Left renal cortex interstitium (tissue), 4 donors: Measurements from ENCODE around the gene OR2M5. TPM values are rescaled to one million over a fixed set of nuclear protein-coding genes. Genes with fewer than 3 reads are reported as not detected.

Experiments used
- DNase-seq, 4 donors: peaks; one replicate each; pipeline ENCODE4 v3.0.0-alpha.2; 2013; ENCODE audit warnings: low read depth in 4 of 4, low spot score in 2 of 4, missing footprints in 1 of 4
- polyA plus RNA-seq, 4 donors: library from polyadenylated mRNA; unstranded; fragments of 120-200 nt; gene quantifications; one replicate each; pipeline ENCODE4 v1.2.1, GENCODE V29; 2013; ENCODE audit not compliant: insufficient read length in 4 of 4

Gene OR2M5
- not detected for polyA plus RNA-seq

DNA sequence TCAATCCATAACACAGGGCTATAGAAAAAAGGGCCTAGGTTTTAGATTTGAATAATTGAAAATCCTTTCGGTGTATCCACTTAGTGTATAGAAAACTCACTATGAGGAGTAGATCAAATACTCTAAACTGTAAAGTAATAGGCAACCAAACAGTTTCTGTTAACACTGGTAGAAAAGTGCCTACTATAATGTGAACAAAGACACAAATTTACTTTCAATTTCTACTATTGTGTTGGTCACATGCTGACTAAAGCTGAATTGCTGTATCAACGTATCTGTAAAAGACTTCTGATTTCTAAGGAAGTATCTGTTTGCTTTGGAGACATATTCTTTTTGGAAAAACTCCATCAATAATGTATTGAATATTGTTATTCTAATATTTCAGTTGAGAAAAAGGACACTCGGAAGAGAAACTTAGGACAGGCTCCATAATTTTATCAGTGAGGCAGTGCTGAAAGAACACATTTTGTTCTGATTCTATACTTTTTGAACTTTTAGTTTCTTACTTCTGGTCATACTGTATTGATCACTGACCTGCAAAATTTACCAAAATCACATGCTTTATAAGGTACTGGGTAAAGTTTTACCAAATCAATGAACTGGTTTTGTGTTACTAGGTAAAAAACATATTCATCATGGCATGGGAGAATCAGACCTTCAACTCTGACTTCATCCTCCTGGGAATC is at the start of gene OR2M5:
Gene OR2M5, plus strand, starts transcription at position 636 of the 686 bp plus-strand sequence. Its CDS starts 0 bp downstream, at position 636.
- no peak for DNase-seq

- DNase-seq = no peak
Observed at GRCh38 chr1:248098529-248098928, 46.4 kb upstream of the OR2M5 start.

DNA sequence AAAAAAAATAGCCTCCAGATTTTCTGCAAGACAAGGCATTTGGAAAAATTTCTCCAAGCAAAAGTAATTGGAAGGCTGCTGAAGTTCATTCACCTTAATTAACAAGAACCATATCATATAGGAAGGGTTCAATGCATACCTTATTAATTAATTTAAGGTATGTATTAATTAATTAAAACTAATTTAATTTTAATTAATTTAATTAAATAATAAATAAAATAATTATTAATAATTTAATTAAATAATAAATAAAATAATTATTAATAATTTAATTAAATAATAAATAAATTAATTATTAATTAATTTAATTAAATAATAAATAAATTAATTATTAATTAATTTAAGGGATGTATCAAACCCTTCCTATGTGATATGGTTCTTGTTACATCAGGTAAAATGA is 42.1 kb upstream of the OR2M5 start:
- no peak for DNase-seq

- DNase-seq = no peak
Observed at GRCh38 chr1:248111157-248111556, 33.8 kb upstream of the OR2M5 start.

- DNase-seq = no peak
Observed at GRCh38 chr1:248114890-248115289, 30.1 kb upstream of the OR2M5 start.

GRCh38 chr1:248127653-248128052 is 17.3 kb upstream of the OR2M5 start:
- DNase-seq = no peak

DNA sequence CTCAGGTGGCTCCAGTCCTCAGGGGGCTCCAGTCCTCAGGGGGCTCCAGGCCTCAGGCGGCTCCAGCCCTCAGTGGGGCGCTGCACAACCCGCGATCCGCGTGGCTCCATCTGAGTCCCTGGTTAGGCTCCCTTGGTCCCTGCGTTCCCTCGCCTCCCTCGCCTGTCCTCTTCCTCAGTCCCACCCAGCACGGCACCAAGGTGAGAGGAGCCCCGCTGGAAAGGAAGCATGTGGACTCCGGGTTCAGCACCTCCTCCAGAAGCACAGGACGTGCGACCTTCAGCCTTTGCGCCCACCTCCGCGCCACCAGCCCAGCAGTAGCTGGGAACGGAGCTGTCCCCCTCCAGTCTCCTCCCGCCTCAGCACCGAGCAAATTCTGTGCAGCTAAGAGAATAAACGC is 8.1 kb upstream of the OR2M5 start:
- no peak for DNase-seq

DNA sequence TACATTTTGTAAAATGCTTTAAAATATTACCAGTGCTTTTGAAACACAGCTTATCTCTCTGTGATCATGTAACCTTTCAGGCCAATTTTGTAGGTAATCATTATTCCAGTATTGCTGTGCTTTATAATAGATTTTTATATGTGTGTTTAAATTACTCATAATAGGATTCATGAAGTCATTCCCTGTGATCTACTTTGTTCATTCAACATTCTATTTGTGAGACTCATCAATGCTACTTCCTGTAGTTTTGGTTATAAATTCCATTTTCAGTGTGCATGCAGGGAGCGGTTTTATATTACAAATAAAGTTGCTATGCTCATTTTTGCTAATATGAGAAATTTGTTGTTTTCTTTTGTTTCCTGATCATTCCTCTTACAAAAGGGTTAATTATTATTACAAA is 4.1 kb upstream of the OR2M5 start:
- no peak for DNase-seq

- no peak for DNase-seq
Observed at GRCh38 chr1:248143311-248143710, 1.6 kb upstream of the OR2M5 start.

- DNase-seq = no peak
Observed at GRCh38 chr1:248152056-248152827, 7.3 kb downstream of the OR2M5 start.

DNA sequence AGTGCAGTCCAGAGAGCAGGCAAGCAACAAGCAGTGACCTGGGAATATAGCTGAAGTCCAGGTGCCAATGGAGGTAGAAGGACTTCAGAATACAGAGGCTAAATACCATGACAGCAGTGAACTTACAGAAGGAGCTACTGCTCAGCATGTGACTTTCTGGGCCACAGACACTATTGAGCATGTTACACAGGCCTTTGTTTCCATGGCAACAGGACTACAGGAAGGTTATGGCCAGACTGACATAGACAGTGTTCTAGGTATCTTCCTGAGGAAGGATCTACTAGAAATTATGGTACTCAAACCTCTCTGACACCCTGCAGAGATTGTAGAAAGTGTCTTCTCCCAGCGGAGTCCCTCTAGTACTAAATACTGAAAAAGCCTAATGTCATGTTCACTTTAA is 11.0 kb downstream of the OR2M5 start:
- DNase-seq = no peak

DNA sequence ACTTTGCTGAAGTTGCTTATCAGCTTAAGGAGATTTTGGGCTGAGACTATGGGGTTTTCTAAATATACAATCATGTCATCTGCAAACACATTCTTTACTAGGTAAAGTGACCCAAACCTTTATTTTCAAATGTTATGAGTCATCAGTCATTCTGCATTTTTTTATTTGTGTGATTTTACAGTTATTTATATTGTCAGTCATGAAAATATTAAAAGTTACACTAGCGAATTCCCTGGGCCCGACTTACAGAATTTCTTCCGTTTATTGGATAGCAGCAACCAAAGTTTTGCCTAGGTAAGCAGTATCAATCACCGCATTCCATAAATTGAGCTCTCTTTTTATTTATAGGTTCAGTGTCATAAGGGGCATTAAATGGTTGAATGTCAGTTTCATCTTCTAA is 13.8 kb downstream of the OR2M5 start:
- no peak for DNase-seq

GRCh38 chr1:248164031-248164430 is 19.1 kb downstream of the OR2M5 start:
- DNase-seq = no peak

DNA sequence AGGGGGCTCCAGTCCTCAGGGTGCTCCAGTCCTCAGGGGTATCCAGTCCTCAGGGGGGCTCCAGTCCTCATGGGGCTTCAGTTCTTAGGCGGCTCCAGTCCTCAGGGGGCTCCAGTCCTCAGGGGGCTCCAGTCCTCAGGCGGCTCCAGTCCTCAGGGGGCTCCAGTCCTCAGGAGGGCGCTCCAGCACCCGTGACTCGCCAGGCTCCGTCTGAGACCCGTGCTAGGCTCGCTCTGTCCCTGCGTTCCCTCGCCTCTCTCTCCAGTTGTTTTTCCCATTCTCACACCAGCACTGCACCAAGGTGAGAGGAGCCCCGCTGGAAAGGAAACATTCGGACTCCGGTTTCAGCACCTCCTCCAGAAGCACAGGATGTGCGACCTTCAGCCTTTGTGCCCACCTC is 20.2 kb downstream of the OR2M5 start:
- no peak for DNase-seq

DNA sequence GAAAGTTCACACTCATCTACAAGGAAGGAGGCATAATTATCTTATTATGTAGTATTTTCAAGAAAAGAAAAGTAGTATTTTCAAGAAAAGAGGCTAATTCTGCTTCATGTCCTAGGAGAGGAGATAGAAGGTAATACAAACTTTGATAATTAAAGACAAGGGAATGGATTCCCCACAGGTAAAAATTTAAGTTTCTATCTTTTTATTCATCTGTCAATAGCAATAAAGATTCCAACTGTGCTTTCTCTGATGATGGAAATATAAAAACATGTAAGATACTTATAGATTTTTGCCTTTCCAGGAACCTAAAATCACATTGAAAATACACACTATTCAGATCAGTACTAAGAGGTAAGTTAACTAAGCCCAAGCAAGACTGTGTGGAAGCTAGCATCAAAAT is 29.6 kb downstream of the OR2M5 start, which contains the start of gene OR2M2:
Gene OR2M2, plus strand, starts transcription at position 301 of the 400 bp plus-strand sequence. CDS start 5,165 bp downstream, outside the sequence.
- DNase-seq = no peak

GRCh38 chr1:248183996-248184395 is 39.0 kb downstream of the OR2M5 start:
- DNase-seq = no peak

GRCh38 chr1:248187363-248187762 is 42.4 kb downstream of the OR2M5 start:
- DNase-seq = no peak

GRCh38 chr1:248189026-248189425 is 44.1 kb downstream of the OR2M5 start:
- peak in 2 of 4 donors; percentile 11 to 13 for DNase-seq

DNA sequence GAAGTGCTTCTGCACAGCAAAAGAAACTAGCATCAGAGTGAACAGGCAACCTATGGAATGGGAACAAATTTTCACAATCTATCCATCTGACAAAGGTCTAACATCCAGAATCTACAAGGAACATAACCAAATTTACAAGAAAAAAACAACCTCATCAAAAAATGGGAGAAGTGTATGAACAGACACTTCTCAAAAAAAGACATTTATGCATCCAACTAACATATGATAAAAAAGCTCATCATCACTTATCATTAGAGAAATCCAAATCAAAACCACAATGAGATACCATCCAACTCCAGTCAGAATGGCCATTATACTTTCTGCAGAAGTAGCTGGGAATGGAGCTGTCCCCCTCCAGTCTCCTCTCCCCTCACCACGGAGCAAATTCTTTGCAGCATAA is 49.2 kb downstream of the OR2M5 start:
- no peak for DNase-seq
